ENCODE measurements around the gene MGAT4B.
"Not testable (repeated sequence)": the region's sequence is repeated elsewhere in the genome, so short reads cannot be mapped to it uniquely, and the experiment has no call there.

Gene MGAT4B

DNA sequence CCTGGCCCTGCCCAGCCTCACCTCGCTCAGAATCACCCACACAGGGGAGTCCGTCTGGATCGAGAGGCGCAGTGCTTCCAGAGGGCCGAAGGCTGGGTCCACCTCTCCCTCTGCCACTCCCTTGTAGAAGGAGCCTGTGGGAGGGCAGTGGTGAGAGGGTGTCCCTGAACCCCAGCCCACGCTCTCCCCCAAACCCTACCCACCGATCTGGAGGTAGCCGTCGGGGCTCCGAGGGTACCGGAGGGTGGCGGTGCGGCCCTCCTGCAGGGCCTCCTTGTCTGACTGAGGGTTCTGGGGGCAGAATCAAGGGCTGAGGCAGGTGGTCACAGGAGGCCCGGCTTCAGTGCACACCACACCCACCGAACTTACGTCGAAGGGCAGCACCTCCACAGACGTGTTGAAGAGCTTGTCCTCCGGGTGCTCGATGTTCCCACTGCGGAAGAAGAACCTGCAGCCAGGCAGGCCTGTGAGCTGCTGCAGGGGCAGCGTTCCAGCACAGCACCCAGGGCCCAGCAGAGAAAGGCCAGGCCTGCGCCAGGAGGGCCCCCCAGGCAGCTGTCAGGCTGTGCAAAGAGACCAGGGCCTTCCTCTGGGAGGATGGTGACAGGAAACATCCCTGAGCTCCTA, 8.4 kb downstream of the MGAT4B start:
- peaks cover 17% of the 10 kb centered on the region for H3K27me3 Mint-ChIP-seq
- peaks cover 32% of the 10 kb centered on the region for H3K4me1 Mint-ChIP-seq
- H3K4me3 Mint-ChIP-seq = no peak overlapping the region
- H3K27ac Mint-ChIP-seq = no peak overlapping the region
- H3K36me3 Mint-ChIP-seq = peaks cover 17% of the 10 kb centered on the region
- H3K9me3 Mint-ChIP-seq = no peaks in the 10 kb centered on the region
- no peak for DNase-seq
- CTCF ChIA-PET = interaction anchor here (1.4 to 5.7 kb wide), 3 partner anchors 17 to 110 kb away, joined by 3 to 32 read pairs (median 6); no protein-coding TSS in a partner anchor

- CTCF ChIA-PET = interaction anchor here (1.0 to 5.7 kb wide), 4 partner anchors 16 to 294 kb away, joined by 3 to 32 read pairs (median 5); no protein-coding TSS in a partner anchor
- Mint-ChIP-seq H3K27me3 (peaks cover 19% of the 10 kb centered on the region), H3K4me1 (peaks cover 35% of the 10 kb centered on the region), H3K4me3 (no peak overlapping the region), H3K36me3 (peaks cover 17% of the 10 kb centered on the region), H3K27ac (no peak overlapping the region), H3K9me3 (no peaks in the 10 kb centered on the region)
- DNase-seq = no peak
These were observed 8.9 kb downstream of the MGAT4B start for GRCh38 chr5:179797741-179798140.

DNA sequence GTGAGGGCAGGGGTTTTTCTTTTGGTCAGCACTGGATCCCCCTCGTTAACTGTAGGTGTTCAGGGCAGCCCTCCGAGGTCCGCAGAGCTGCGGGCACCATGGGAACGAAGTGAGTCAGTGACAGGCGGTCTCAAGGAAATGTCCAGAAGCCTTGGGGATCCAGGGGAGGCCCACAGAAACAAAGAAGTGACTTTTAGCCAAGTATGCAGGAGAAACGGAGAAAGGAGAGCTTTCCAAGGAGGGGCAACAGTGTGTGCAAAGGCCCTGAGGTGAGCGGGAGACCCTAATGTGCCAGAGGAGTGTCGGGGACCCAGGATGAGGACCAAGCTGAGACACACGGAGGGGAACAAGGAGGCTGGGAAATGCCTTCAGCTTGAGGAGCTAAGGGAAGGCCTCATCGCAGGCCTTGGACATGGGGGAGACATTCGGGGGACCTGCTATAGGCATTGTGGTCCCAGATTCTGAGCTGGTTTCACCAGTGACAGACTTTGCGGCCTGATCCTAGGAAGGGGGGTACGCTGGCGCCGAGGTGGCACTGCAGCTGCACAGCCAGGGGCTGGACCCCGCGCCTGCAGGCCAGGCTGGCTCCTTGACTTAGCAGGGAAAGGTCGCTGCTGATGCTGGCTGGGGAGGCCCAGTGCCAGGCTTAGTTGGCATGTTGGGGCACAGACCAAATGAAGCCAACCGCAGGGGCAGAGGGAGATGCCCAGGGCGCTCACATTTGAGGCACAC, 9.6 kb downstream of the MGAT4B start:
- H3K4me3 Mint-ChIP-seq = peak overlapping the region; percentile 60
- peak overlapping the region; percentile 6 for H3K27ac Mint-ChIP-seq

GRCh38 chr5:179795863-179796833, 10.5 kb downstream of the MGAT4B start:
- CTCF ChIA-PET = interaction anchor here (0.6 to 5.7 kb wide), 5 partner anchors 10 to 198 kb away, joined by 3 to 32 read pairs (median 3); no protein-coding TSS in a partner anchor
- Mint-ChIP-seq H3K9me3 (no peaks in the 10 kb centered on the region), H3K27me3 (peaks cover 21% of the 10 kb centered on the region), H3K36me3 (peaks cover 14% of the 10 kb centered on the region), H3K4me3 (peak overlapping the region; percentile 60), H3K27ac (no peak overlapping the region), H3K4me1 (peaks cover 30% of the 10 kb centered on the region)
- peak; percentile 76 for DNase-seq

More for the DNA sequence above, 9.6 kb downstream of the MGAT4B start:
- H3K9me3 Mint-ChIP-seq = no peaks in the 10 kb centered on the region
- no peak for DNase-seq
- peaks cover 35% of the 10 kb centered on the region for H3K4me1 Mint-ChIP-seq
- peaks cover 24% of the 10 kb centered on the region for H3K27me3 Mint-ChIP-seq
- CTCF ChIA-PET = interaction anchor here (0.6 to 5.7 kb wide), 6 partner anchors 9 to 295 kb away, joined by 3 to 32 read pairs (median 4); no protein-coding TSS in a partner anchor
- H3K36me3 Mint-ChIP-seq = peaks cover 17% of the 10 kb centered on the region

- Mint-ChIP-seq H3K27ac (peak overlapping the region; percentile 65), H3K36me3 (peaks cover 14% of the 10 kb centered on the region), H3K9me3 (no peaks in the 10 kb centered on the region), H3K4me1 (peaks cover 30% of the 10 kb centered on the region), H3K4me3 (peak overlapping the region; percentile 65), H3K27me3 (peaks cover 21% of the 10 kb centered on the region)
- DNase-seq = no peak
- CTCF ChIA-PET = interaction anchor here (0.8 to 5.7 kb wide), 3 partner anchors 11 to 32 kb away, joined by 3 to 32 read pairs (median 4); no protein-coding TSS in a partner anchor
These were observed 11.4 kb downstream of the MGAT4B start for GRCh38 chr5:179795049-179795862.

GRCh38 chr5:179794575-179794974, 12.1 kb downstream of the MGAT4B start:
- H3K36me3 Mint-ChIP-seq = peaks cover 11% of the 10 kb centered on the region
- H3K9me3 Mint-ChIP-seq = no peaks in the 10 kb centered on the region
- peaks cover 21% of the 10 kb centered on the region for H3K27me3 Mint-ChIP-seq
- H3K4me3 Mint-ChIP-seq = peak overlapping the region; percentile 65
- no peak overlapping the region for H3K27ac Mint-ChIP-seq
- CTCF ChIA-PET = interaction anchor here (5.7 kb wide), 1 partner anchor 31 kb away, joined by 32 read pairs; no protein-coding TSS in a partner anchor
- peaks cover 30% of the 10 kb centered on the region for H3K4me1 Mint-ChIP-seq
- DNase-seq = no peak

DNA sequence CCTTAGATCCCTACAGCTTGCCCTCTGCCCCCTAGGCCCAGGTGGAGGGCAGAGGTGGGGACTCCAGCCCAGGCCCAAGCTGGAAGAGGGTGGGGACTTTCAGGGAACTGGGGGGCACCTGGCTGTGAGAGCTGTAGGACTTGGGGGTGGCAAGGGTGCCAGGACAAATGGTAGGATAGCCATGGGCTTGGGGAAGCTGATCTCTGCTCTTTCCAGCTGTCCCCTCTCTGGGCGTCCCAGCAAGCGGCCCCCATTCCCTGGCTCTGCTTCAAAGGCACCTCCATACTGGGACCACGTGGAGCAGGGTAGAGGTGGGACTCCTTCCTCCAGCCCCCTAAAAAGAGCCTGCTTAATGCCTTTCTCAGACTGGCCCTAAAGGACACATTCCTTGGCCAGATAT, 12.5 kb downstream of the MGAT4B start:
- H3K36me3 Mint-ChIP-seq = peaks cover 7% of the 10 kb centered on the region

GRCh38 chr5:179793468-179794139, 13.1 kb downstream of the MGAT4B start, which contains the start of gene LTC4S:
Gene LTC4S, plus strand, starts transcription at chr5:179793986. Its CDS starts 95 bp downstream, at chr5:179794081.
- Mint-ChIP-seq H3K36me3 (peaks cover 6% of the 10 kb centered on the region), H3K9me3 (no peaks in the 10 kb centered on the region), H3K4me3 (peak within 1 kb of the TSS; percentile 65), H3K4me1 (peaks cover 30% of the 10 kb centered on the region), H3K27me3 (peaks cover 21% of the 10 kb centered on the region), H3K27ac (peak within 1 kb of the TSS; percentile 69)
- CTCF ChIA-PET = interaction anchor here (0.8 to 5.7 kb wide), 2 partner anchors 18 to 30 kb away, joined by 3 to 32 read pairs; no protein-coding TSS in a partner anchor
- peak; percentile 71 for DNase-seq

More for the DNA sequence above, 12.5 kb downstream of the MGAT4B start:
- Mint-ChIP-seq H3K27ac (no peak overlapping the region), H3K4me3 (peak overlapping the region; percentile 65), H3K9me3 (no peaks in the 10 kb centered on the region), H3K4me1 (peaks cover 30% of the 10 kb centered on the region), H3K27me3 (peaks cover 21% of the 10 kb centered on the region)
- no peak for DNase-seq
- CTCF ChIA-PET = interaction anchor here (0.8 to 5.7 kb wide), 2 partner anchors 17 to 31 kb away, joined by 3 to 32 read pairs; no protein-coding TSS in a partner anchor

- peaks cover 30% of the 10 kb centered on the region for H3K4me1 Mint-ChIP-seq
- H3K9me3 Mint-ChIP-seq = no peaks in the 10 kb centered on the region
- peaks cover 21% of the 10 kb centered on the region for H3K27me3 Mint-ChIP-seq
- CTCF ChIA-PET = interaction anchor here (5.7 kb wide), 1 partner anchor 29 kb away, joined by 32 read pairs; no protein-coding TSS in a partner anchor
- no peak for DNase-seq
- H3K36me3 Mint-ChIP-seq = peaks cover 6% of the 10 kb centered on the region
- H3K4me3 Mint-ChIP-seq = no peak overlapping the region
- peak overlapping the region; percentile 69 for H3K27ac Mint-ChIP-seq
These were observed 13.8 kb downstream of the MGAT4B start for GRCh38 chr5:179792612-179793467.

DNA sequence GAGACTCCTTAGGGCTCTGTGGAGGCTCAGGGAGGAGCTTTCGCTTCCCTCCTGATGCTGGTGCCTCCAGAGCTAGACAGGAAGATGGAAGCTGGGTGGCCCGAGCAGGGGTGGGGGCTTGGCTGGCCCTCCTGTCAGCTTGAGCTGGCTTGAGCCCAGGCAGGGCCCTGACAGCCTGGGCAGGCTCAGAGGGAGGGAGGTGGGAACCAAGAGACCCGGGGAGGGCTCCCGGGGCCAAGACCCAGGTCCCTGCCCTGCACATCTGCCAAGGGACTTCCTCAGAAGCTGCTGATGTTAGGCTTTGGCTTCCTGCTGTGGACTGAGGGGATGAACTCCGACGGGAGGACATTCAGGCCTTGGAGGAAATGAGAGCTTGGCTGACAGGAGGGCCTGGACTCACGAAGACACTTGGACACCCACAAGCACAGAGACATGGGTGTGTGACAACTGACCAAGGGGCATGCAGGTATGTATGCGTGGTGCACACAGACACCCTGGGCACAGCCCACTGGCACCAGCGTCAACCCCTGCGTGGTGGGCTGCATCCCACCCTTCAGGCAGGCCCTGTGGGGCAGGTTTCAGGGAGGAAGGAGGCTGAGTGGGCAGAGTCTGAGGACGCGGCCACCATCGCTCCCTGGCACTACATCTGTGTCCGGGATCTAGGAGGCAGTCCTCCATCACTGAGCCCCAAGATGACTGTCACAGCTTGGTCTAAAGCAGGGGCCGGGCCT, 14.6 kb downstream of the MGAT4B start:
- CTCF ChIA-PET = interaction anchor here (1.1 to 5.7 kb wide), 3 partner anchors 10 to 29 kb away, joined by 4 to 32 read pairs (median 4); no protein-coding TSS in a partner anchor
- H3K4me3 Mint-ChIP-seq = no peak overlapping the region

GRCh38 chr5:179789278-179789677, 17.4 kb downstream of the MGAT4B start:
- H3K4me1 Mint-ChIP-seq = peaks cover 15% of the 10 kb centered on the region
- H3K36me3 Mint-ChIP-seq, CTCF ChIA-PET, H3K4me3 Mint-ChIP-seq, H3K9me3 Mint-ChIP-seq, DNase-seq, H3K27ac Mint-ChIP-seq: not testable (repeated sequence)
- H3K27me3 Mint-ChIP-seq = peaks cover 16% of the 10 kb centered on the region

More for the DNA sequence above, 14.6 kb downstream of the MGAT4B start:
- DNase-seq = no peak
- peaks cover 21% of the 10 kb centered on the region for H3K27me3 Mint-ChIP-seq
- peaks cover 30% of the 10 kb centered on the region for H3K4me1 Mint-ChIP-seq
- H3K9me3 Mint-ChIP-seq = no peaks in the 10 kb centered on the region
- peak overlapping the region; percentile 49 for H3K27ac Mint-ChIP-seq
- H3K36me3 Mint-ChIP-seq = peaks cover 2% of the 10 kb centered on the region

Measured in activated naive CD4-positive, alpha-beta T cell treated with anti-CD3 and anti-CD28 coated beads, Interleukin-2, amount 10 ng/mL, durations not matched to agents 7 days and 5 days (primary cell).